Right hindlimb (tissue), 1 donor: ENCODE measurements around the gene BTK.

Experiments used
- DNase-seq: peaks from one replicate; pipeline ENCODE4 v3.0.0-alpha.2; 2018

Gene BTK

GRCh38 chrX:101393530-101394305 is 7.7 kb upstream of the BTK start:
- no peak for DNase-seq

GRCh38 chrX:101391831-101392230 is 5.8 kb upstream of the BTK start:
- DNase-seq: no peak

DNA sequence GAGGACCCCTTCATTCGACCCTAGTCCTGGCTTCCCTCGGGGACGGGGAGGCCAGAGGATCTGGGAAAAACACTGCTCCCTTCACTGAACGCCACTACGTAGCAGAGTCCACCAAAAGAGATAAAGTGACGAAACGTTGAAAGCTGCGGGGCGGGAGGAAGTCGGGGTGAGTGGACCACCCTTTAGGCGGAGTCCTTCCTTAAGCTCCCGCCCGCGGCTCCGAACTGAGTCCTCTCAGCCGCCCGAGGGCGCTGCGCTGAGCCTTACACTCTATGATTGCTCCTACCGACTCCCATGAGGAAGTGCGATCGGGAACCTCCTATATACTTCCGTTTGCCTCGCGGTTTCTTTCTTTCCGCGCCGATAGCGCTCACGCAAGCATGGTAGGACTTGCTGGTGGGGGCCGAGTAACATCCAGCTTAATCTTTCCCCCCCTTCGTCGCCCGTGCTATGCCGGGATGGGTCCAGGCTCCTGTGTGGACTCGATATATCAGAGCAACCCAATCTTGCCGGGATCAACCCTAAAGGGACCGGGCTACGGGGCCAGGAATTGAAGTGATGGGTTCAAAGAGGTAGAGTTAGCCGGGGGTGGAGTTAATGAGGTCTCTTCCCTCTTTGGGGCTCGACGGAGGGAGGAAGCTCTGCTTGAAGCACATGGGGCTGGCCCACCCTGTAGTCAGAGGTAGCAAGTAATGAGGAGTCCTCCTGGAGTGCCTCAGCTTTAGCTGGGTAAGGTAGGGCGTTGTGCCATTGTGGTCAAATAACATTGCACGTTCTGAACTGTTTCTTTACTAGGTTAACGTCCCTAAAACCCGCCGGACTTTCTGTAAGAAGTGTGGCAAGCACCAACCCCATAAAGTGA is 4.9 kb upstream of the BTK start, which contains the start of gene RPL36A:
Gene RPL36A, plus strand, starts transcription at position 348 of the 862 bp plus-strand sequence. Its CDS starts 33 bp downstream, at position 381.
- peak; percentile 92 for DNase-seq

- DNase-seq: no peak
These were observed 2.6 kb upstream of the BTK start for GRCh38 chrX:101388604-101389003.

DNA sequence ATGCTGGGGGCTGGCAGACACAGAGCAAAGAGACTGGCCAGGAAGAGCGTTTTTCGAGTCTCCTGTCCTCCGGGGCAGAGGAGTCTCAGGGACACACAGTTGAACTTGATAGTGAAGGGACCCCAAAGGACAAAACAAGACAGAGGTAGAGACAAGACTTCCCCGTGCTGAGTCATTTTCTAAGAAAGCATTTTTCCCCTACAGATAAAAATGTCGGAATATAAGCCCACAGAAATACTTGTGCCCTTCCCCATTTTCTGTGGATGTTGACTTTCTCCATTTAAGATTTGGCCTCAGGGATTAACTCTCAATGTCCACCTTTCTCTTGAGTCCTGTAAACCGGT is 523 bp upstream of the BTK start:
- no peak for DNase-seq

- no peak for DNase-seq
These were observed 836 bp downstream of the BTK start for GRCh38 chrX:101385026-101385684.

- no peak for DNase-seq
These were observed 2.2 kb downstream of the BTK start for GRCh38 chrX:101383679-101384205.

DNA sequence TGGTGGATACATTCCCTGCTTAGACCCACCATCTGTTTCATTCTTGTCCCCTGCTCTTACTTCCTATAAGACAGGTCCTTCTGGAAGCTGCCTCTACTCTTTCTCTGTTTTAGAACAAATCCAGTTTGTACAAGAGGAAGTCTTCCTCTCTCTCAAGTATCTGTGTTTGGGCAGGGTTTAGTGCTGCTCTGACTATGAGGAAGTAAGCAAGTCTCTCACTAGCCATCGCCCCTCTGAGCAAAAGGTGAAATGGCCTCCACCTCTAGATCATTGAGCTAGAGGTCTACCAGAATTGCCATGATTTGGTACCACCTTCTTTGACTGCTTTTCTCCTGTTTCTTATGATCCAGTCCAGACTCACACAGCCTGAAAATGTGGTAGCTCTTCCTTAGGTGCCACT is 8.4 kb downstream of the BTK start:
- no peak for DNase-seq

DNA sequence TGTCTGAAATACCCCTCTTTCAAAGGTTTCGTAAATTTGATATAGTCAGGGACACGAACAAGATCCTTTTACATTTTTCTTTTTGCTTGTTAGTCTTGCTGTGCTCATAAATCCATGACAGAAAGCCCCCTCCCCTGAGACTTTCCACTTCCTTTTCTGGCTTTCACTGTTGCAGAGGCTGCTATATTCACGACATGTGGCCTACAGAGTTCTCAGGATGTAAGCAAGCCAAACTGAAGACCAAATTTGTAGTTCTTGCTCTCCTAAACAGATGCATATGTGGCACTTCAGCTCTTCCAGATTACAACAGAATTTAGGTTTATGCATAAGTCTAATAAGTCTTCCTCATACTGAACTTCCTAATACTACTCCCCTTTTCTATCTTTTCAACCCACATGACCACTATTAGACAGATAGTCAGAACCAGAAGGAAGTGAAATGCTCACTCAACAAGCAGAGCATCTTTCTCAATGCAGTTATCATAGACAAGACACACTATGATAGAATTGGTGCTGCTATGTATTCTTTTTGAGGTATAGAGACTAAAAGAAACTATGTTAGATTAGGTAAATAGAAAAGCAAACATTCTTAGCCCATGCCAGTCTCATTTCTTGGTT is 15.0 kb downstream of the BTK start:
- DNase-seq: no peak

DNA sequence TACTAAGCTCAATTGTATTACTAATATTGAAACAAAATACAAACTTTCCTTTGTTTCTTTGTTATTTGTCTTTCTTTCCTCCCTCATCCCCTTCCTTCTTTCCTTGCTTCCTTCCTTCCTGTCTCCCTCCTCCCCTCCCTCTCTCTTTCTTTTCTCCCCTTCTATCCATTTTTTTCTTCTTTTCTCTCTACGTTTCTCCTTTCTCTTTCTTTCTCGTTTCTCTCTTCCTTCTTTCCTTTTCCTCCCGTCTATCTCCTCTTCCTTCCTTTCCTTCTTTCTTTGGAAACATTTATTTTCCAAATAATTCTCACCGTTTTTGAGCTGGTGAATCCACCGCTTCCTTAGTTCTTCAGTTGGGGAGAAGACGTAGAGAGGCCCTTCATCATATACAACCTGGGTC is 16.3 kb downstream of the BTK start:
- DNase-seq: no peak

DNA sequence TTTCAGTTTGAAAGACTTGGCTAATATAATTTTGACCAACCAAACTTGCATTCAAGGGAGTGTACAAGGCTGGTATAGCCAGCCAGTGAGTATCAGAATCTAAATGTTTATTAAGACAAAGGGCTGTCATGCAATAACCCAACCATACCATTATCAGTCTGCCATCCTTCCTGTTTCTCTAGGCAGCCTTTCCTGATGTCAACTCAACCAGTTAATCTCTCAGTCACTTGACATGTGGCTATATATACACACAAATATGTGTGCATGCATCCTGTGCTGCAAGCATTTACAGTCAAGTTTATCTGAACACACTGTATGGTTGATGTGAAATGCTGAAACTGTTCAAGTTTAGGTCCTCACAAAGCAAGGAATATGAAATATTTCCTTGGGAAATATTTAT is 17.2 kb downstream of the BTK start:
- DNase-seq: no peak

- no peak for DNase-seq
These were observed 20.6 kb downstream of the BTK start for GRCh38 chrX:101365301-101365795.

DNA sequence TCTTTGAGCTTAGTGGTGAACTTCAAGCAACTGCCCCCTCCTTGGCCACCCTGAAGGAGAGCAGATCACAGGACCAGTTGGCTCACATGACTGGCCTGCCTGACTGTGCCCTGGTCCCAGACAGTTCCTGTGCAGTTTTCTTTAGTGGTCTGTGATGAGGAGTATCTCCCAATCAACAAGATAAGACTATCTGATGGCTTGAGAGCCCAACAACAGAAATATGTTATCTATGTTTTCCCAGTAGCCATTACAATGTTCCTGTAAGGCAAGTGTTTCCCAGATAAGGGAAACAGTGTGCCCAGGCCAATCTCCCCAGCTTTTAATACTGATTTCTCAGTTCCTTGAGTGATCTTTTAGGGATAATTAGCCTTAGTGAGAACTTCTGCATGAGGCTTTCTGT is 23.2 kb downstream of the BTK start:
- DNase-seq: no peak

DNA sequence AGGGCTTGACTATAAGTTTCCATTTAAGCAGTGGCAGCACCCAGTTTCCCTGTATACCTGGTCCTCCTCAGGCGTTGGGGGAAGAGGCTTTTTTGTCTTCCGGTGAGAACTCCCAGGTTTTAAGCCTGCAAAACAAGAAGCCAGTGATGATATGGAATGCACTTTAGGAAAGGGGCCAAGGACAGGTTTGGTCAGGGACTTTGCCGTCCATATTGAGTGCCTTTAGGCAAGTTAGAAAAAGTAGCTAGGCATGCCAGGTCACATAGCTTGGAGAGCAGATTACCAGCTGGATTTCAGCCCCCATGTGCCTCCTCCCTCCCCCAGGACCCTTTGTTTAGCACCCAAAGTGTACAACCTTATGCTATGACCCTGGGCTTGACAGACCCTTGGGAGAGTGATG is 23.9 kb downstream of the BTK start:
- no peak for DNase-seq

DNA sequence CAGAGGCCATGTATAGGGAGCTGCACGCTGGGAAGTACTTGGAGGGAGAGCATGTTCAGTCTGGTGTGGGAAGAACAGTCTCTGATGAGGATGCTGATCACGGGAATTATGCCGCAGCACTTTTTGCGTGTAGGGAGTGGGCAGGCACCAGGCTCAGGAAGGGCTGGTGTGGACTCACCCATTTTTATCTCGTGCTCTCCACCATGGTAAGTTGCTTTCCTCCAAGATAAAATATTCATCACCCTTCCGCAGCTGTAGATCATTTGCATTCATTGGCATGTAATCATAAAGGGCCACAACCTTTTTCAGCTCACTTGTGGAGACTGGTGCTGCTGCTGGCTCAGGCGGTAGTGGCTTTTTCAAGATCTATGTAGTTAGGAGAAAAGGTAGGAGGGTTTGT is 25.6 kb downstream of the BTK start:
- no peak for DNase-seq

DNA sequence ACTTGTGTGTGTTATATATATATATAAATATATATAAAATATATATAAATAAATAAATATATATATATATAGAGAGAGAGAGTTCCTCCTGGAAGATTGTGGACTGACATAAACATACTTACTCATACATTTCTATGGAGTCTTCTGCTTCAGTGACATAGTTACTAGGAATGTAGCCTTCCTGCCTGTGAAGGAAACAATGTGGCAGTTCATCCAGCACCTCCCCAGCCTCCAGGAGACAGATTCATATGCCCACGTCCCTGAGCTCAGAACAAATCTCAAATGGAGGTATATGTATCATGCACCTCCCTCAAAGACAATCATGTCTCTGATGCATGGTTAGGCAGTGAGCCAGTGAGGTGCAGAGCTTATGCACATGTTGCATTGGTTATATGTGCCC is 26.0 kb downstream of the BTK start:
- DNase-seq: no peak

- no peak for DNase-seq
These were observed 28.7 kb downstream of the BTK start for GRCh38 chrX:101357166-101357795.

DNA sequence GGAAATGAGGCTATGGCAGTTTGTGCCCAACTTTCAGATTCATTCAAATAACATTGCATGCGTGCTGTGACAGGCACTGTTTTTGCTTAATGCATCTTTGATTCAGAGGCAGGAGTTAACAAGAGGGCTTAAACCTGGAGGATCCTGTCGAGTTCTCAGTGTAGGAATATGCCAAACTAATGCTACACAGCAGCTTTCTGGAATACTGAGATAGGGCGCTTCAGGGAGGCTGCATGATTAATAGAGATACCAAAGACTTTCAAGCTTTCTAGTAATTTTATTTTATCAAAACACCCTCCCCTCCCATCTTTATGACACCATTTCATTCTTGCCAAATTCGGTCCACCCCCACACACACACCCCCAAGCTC is 36.8 kb downstream of the BTK start:
- DNase-seq: no peak

GRCh38 chrX:101348452-101349192 is 37.4 kb downstream of the BTK start, which contains the start of gene TIMM8A:
TSS of gene TIMM8A (minus strand) at chrX:101348742. CDS start at chrX:101348664, 78 bp downstream.
- DNase-seq: peak; percentile 82

GRCh38 chrX:101347859-101348451 is 38.0 kb downstream of the BTK start:
- no peak for DNase-seq

- no peak for DNase-seq
These were observed 48.2 kb downstream of the BTK start for GRCh38 chrX:101337776-101338271.
